DOHH2 (cell line): ENCODE measurements around the gene PPFIA1.

Source experiments
- H3F3A ChIP-seq: fragments of 200-600 bp; sonication (generic), shearing (Covaris generic); 2 replicates; pipeline ENCODE4 v1.6.0; 2016; ENCODE audit warnings: antibody characterized with exemption, mild to moderate bottlenecking; ENCODE audit not compliant: control insufficient read depth, insufficient read depth
- H3K27ac ChIP-seq: fragments of 200-600 bp; sonication (generic); 2 replicates; pipeline ENCODE4 v1.5.1; 2014; ENCODE audit warnings: low read depth, mild to moderate bottlenecking, low read length, moderate library complexity
- H3K27me3 ChIP-seq: fragments of 200-600 bp; sonication (generic); 2 replicates; pipeline ENCODE4 v1.6.1; 2014; ENCODE audit warnings: mild to moderate bottlenecking, low read length, mixed read lengths; ENCODE audit not compliant: control insufficient read depth
- H3K36me3 ChIP-seq: fragments of 200-600 bp; sonication (generic); 2 replicates; pipeline ENCODE4 v1.6.1; 2014; ENCODE audit warnings: mild to moderate bottlenecking, low read length, moderate library complexity, mixed read lengths; ENCODE audit not compliant: control insufficient read depth
- H3K4me1 ChIP-seq: fragments of 200-600 bp; sonication (generic); 2 replicates; pipeline ENCODE4 v1.6.1; 2014; ENCODE audit warnings: mild to moderate bottlenecking, low read length, mixed read lengths; ENCODE audit not compliant: control insufficient read depth
- H3K4me2 ChIP-seq: fragments of 200-600 bp; sonication (generic); 2 replicates; pipeline ENCODE4 v1.6.0; 2014; ENCODE audit warnings: mild to moderate bottlenecking, low read length, moderate library complexity
- H3K4me3 ChIP-seq: fragments of 200-600 bp; sonication (generic); 2 replicates; pipeline ENCODE4 v1.5.1; 2014; ENCODE audit warnings: mild to moderate bottlenecking, low read length, mixed read lengths
- H3K79me2 ChIP-seq: fragments of 200-600 bp; sonication (generic); 2 replicates; pipeline ENCODE4 v1.6.1; 2014; ENCODE audit warnings: mild to moderate bottlenecking, low read length, mixed read lengths; ENCODE audit not compliant: control insufficient read depth
- H3K9me2 ChIP-seq: fragments of 200-600 bp; sonication (generic); replicated peaks from 2 replicates; pipeline ENCODE4 v1.6.1; 2014; ENCODE audit warnings: mild to moderate bottlenecking, low read length, mixed read lengths; ENCODE audit not compliant: control insufficient read depth
- H3K9me3 ChIP-seq: fragments of 200-600 bp; sonication (generic); 2 replicates; pipeline ENCODE4 v1.6.1; 2014; ENCODE audit warnings: antibody characterized with exemption, low read length, mixed read lengths; ENCODE audit not compliant: control insufficient read depth, insufficient read depth
- H4K20me1 ChIP-seq: fragments of 200-600 bp; sonication (generic); 2 replicates; pipeline ENCODE4 v1.6.0; 2014; ENCODE audit warnings: low read depth, mild to moderate bottlenecking, antibody characterized with exemption, low read length, moderate library complexity; ENCODE audit not compliant: control insufficient read depth, insufficient read depth
- EZH2phosphoT487 ChIP-seq: fragments of 200-600 bp; sonication (generic); IDR thresholded peaks from 2 replicates; pipeline ENCODE4 v1.6.1; 2017; ENCODE audit warnings: borderline replicate concordance, mild to moderate bottlenecking, antibody characterized with exemption, low read length, moderate library complexity, mixed read lengths
- TF ChIP-seq, protein P1 (sequence below): fragments of 200-600 bp; sonication (generic); IDR thresholded peaks from one replicate; pipeline ENCODE4 v1.5.1; 2014; ENCODE audit warnings: antibody characterized with exemption, mild to moderate bottlenecking, low read depth, low read length; ENCODE audit not compliant: poor library complexity, severe bottlenecking

Gene PPFIA1

DNA sequence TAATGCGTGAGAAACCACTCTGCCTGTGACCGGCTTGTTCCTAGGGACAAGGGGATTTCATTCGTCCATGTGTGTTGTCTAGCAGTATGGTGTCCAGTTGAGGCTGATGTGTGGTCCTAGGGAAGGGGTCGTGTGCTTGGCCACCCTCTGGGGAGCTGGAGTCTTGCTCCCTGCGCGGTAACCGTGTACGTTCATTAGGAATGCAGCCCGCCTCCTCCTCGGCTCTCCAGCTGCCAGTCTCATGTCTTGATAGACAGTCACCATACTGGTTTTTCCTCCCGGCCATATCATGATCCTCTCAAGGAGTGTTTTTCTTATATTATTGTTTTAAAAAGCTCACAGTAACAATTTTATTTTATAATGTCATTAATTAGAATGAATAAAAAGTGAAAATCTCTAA lies 133.8 kb downstream of the PPFIA1 start:
- Histone ChIP-seq H3K9me2 (no peaks in the 10 kb centered on the region), H3K4me2 (no peak overlapping the region), H3K79me2 (no peaks in the 10 kb centered on the region), H3K4me3 (no peak overlapping the region), H3K4me1 (peaks cover 15% of the 10 kb centered on the region), H3K27me3 (peaks cover 85% of the 10 kb centered on the region), H3F3A (no peaks in the 10 kb centered on the region; the same call in 1 of the 2 replicates), H3K9me3 (no peaks in the 10 kb centered on the region), H3K36me3 (no peaks in the 10 kb centered on the region), H3K27ac (no peak overlapping the region), H4K20me1 (peaks cover 13% of the 10 kb centered on the region)
- TF ChIP-seq, protein P1, sequence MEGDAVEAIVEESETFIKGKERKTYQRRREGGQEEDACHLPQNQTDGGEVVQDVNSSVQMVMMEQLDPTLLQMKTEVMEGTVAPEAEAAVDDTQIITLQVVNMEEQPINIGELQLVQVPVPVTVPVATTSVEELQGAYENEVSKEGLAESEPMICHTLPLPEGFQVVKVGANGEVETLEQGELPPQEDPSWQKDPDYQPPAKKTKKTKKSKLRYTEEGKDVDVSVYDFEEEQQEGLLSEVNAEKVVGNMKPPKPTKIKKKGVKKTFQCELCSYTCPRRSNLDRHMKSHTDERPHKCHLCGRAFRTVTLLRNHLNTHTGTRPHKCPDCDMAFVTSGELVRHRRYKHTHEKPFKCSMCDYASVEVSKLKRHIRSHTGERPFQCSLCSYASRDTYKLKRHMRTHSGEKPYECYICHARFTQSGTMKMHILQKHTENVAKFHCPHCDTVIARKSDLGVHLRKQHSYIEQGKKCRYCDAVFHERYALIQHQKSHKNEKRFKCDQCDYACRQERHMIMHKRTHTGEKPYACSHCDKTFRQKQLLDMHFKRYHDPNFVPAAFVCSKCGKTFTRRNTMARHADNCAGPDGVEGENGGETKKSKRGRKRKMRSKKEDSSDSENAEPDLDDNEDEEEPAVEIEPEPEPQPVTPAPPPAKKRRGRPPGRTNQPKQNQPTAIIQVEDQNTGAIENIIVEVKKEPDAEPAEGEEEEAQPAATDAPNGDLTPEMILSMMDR, result no peak
- TF ChIP-seq EZH2phosphoT487, result no peak

DNA sequence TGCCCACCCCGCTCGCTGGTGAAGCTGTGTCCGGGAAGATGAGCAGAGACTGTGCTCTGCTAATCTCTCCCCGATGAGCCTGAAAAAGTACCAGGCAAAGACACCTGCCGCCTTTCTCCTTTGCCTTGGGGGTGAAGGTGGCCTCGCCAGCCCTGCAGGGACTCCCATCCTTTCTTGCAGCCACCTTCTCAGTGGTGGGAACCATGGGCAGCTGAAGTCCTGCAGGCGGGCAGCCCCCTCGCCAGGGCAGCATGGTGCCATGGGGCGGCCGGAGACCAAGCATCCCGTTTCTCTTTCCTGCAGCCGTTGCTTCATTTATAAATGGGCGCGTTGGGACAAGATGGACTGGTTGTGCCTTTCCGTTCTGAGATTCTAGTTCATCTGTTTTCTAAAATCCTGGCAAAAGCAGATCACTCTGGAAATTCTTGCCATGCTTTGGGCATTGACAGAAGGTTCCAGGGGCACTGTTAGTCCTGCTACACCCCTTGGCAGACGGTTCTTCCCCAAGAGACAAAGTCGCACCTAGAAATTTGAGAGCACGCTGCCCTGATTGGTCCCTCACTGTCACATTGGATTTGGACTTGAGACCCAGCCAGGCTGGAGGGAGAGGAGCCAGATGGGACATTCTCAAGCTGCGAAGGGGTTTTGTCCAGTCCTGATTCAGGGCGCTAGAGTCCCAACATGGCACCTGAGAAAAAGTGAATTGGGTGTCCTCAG lies 135.3 kb downstream of the PPFIA1 start:
- Histone ChIP-seq H3K4me1 (no peaks in the 10 kb centered on the region), H3K9me3 (no peaks in the 10 kb centered on the region), H3F3A (no peaks in the 10 kb centered on the region; the same call in 1 of the 2 replicates), H3K27me3 (peaks cover 81% of the 10 kb centered on the region), H3K4me2 (no peak overlapping the region), H3K4me3 (no peak overlapping the region), H3K27ac (no peak overlapping the region), H4K20me1 (peaks cover 9% of the 10 kb centered on the region), H3K9me2 (no peaks in the 10 kb centered on the region), H3K36me3 (no peaks in the 10 kb centered on the region), H3K79me2 (no peaks in the 10 kb centered on the region)
- TF ChIP-seq EZH2phosphoT487, result no peak
- TF ChIP-seq, protein P1, result no peak

- no peaks in the 10 kb centered on the region for H3K9me2 ChIP-seq
- TF ChIP-seq EZH2phosphoT487, result no peak
- TF ChIP-seq, protein P1, result no peak
- no peaks in the 10 kb centered on the region for H3K79me2 ChIP-seq
- no peaks in the 10 kb centered on the region; the same call in 1 of the 2 replicates for H3F3A ChIP-seq
- H3K4me2 ChIP-seq, result no peak overlapping the region
- H3K27me3 ChIP-seq, result peaks cover 68% of the 10 kb centered on the region
- peaks cover 9% of the 10 kb centered on the region for H4K20me1 ChIP-seq
- H3K9me3 ChIP-seq, result no peaks in the 10 kb centered on the region
- H3K27ac ChIP-seq, result no peak overlapping the region
- no peak overlapping the region for H3K4me3 ChIP-seq
- no peaks in the 10 kb centered on the region for H3K4me1 ChIP-seq
- no peaks in the 10 kb centered on the region for H3K36me3 ChIP-seq
These were observed 136.6 kb downstream of the PPFIA1 start for GRCh38 chr11:70407121-70407520.
